HepG2 (cell line): ENCODE results near the gene LAMA1. TPM values are rescaled to one million over a fixed set of nuclear protein-coding genes. Genes with fewer than 3 reads are reported as not detected.

Experiments used
- ATAC-seq: fragments of 200-7000 bp; cut with Tn5 transposase; 3 replicates; pipeline ENCODE4 v1.9.1; 2020; ENCODE audit warnings: mild to moderate bottlenecking, moderate library complexity
- BruUV-seq: library from RNA; stranded (reverse); fragments of 400-500 nt; replicated peaks from 2 replicates; lab custom pipeline; 2021; lab: Mats Ljungman, UMichigan
- CTCF ChIA-PET: fragments of 300-600 bp; formaldehyde crosslinking; extraction: SDS; loops from one replicate; lab custom pipeline; 2021; ENCODE audit warnings: low total read pairs, inconsistent platforms, low intra/inter-chr PET ratio; lab: Yijun Ruan, JAX
- POLR2A ChIA-PET: fragments of 350-600 bp; sonication (Branson Sonifier 250); formaldehyde crosslinking; loops from one replicate; lab custom pipeline; 2020; ENCODE audit warnings: antibody characterized with exemption, inconsistent platforms; lab: Yijun Ruan, JAX
- DNase-seq: peaks from one replicate; pipeline ENCODE4 v3.0.0-alpha.2; 2015; ENCODE audit warnings: low spot score
- FAIRE-seq: peaks from 3 replicates; lab custom pipeline; 2011; peaks lifted over from hg19 to GRCh38; lab: Jason Lieb, UNC
- H2AFZ ChIP-seq: one replicate; pipeline ENCODE4 v1.6.1; 2011; ENCODE audit warnings: low read length, inconsistent platforms
- H3K27ac ChIP-seq: fragments of 300-600 bp; 3 replicates; pipeline ENCODE4 v1.8.0; 2011; ENCODE audit warnings: mixed run types, mild to moderate bottlenecking, mixed read lengths, low read length, inconsistent platforms; ENCODE audit not compliant: insufficient read depth; ENCODE audit errors: extremely low read length
- H3K27me3 ChIP-seq, 2 experiments: fragments of 200-600 bp in 1 of 2; 2 replicates in 1 of 2; 3 replicates in 1 of 2; pipeline versions ENCODE4 v1.6.0 to v1.8.0; 2011; ENCODE audit warnings: low read length in 2 of 2, mild to moderate bottlenecking in 2 of 2, moderate library complexity in 2 of 2, inconsistent platforms in 1 of 2; ENCODE audit not compliant: insufficient read depth in 2 of 2, control insufficient read depth in 1 of 2
- H3K36me3 ChIP-seq, 2 experiments: fragments of 200-600 bp in 1 of 2; replicated peaks in 1 of 2; 2 replicates in 1 of 2; 3 replicates in 1 of 2; pipeline versions ENCODE4 v1.5.1 to v1.8.0; 2011; ENCODE audit warnings: low read length in 2 of 2, inconsistent platforms in 1 of 2; ENCODE audit not compliant: insufficient read depth in 2 of 2, control insufficient read depth in 1 of 2
- H3K4me1 ChIP-seq: 2 replicates; pipeline ENCODE4 v1.5.1; 2012; ENCODE audit warnings: low read length, inconsistent platforms; ENCODE audit not compliant: insufficient read depth
- H3K4me2 ChIP-seq: 2 replicates; pipeline ENCODE4 v1.6.0; 2011; ENCODE audit warnings: low read depth, low read length, inconsistent platforms
- H3K4me3 ChIP-seq, 3 experiments: fragments of 200-600 bp in 1 of 3; sonication (generic), shearing (Covaris generic) in 1 of 3; replicated peaks in 1 of 3; 2 replicates each; pipeline ENCODE4 v1.5.1; 2011 to 2016; ENCODE audit warnings: low read length in 3 of 3, inconsistent platforms in 2 of 3, low read depth in 2 of 3, mild to moderate bottlenecking in 2 of 3, control low read depth in 1 of 3, mixed read lengths in 1 of 3; ENCODE audit not compliant: insufficient read depth in 1 of 3
- H3K79me2 ChIP-seq: one replicate; pipeline ENCODE4 v1.6.1; 2011; ENCODE audit warnings: low read length, inconsistent platforms; ENCODE audit not compliant: insufficient read depth
- H3K9ac ChIP-seq: 2 replicates; pipeline ENCODE4 v1.6.0; 2011; ENCODE audit warnings: mild to moderate bottlenecking, low read depth, low read length, inconsistent platforms; ENCODE audit not compliant: insufficient read depth
- H3K9me3 ChIP-seq: 2 replicates; pipeline ENCODE4 v1.5.1; 2012; ENCODE audit warnings: mild to moderate bottlenecking, low read length
- H4K20me1 ChIP-seq: 2 replicates; pipeline ENCODE4 v1.6.0; 2011; ENCODE audit warnings: inconsistent platforms, mild to moderate bottlenecking, low read length, moderate library complexity; ENCODE audit not compliant: insufficient read depth
- ATRX ChIP-seq: sonication (generic); formaldehyde crosslinking; IDR thresholded peaks from 2 replicates; pipeline ENCODE4 v1.4.0; 2020; ENCODE audit warnings: missing genetic modification reagents, borderline replicate concordance
- GABPA ChIP-seq, 2 experiments: IDR thresholded peaks; 2 replicates each; pipeline ENCODE4 v1.6.1; 2011 to 2016; ENCODE audit warnings: low read depth in 2 of 2, low read length in 1 of 2, missing biosample characterization in 1 of 2, missing genetic modification characterization in 1 of 2
- NR2F6 ChIP-seq, 2 experiments: IDR thresholded peaks; 2 replicates each; pipeline ENCODE4 v1.6.1; 2016; ENCODE audit warnings: antibody characterized with exemption in 1 of 2, mild to moderate bottlenecking in 1 of 2
- SAFB2 ChIP-seq: sonication (generic); formaldehyde crosslinking; IDR thresholded peaks from 2 replicates; pipeline ENCODE4 v1.5.1; 2020; ENCODE audit warnings: missing genetic modification reagents, low read depth, mild to moderate bottlenecking, borderline replicate concordance
- ZMYM4 ChIP-seq: sonication (generic); formaldehyde crosslinking; IDR thresholded peaks from 2 replicates; pipeline ENCODE4 v1.8.1; 2023; ENCODE audit warnings: mild to moderate bottlenecking, missing genetic modification reagents
- ZNF552 ChIP-seq: sonication (generic); formaldehyde crosslinking; IDR thresholded peaks from 2 replicates; pipeline ENCODE4 v1.9.0; 2022; ENCODE audit warnings: missing genetic modification reagents, mild to moderate bottlenecking, borderline replicate concordance
- ZNF567 ChIP-seq: sonication (generic); formaldehyde crosslinking; IDR thresholded peaks from 2 replicates; pipeline ENCODE4 v1.8.1; 2023; ENCODE audit warnings: mild to moderate bottlenecking, missing genetic modification reagents, borderline replicate concordance
- ZNF619 ChIP-seq: sonication (generic); formaldehyde crosslinking; IDR thresholded peaks from 2 replicates; pipeline ENCODE4 v1.4.0; 2020; ENCODE audit warnings: mild to moderate bottlenecking, missing genetic modification reagents
- ZNF670 ChIP-seq: sonication (generic); formaldehyde crosslinking; IDR thresholded peaks from 2 replicates; pipeline ENCODE4 v1.8.0; 2022; ENCODE audit warnings: mild to moderate bottlenecking, missing genetic modification reagents, borderline replicate concordance
- ZNF749 ChIP-seq: sonication (generic); formaldehyde crosslinking; IDR thresholded peaks from 2 replicates; pipeline ENCODE4 v1.8.0; 2022; ENCODE audit warnings: mild to moderate bottlenecking, missing genetic modification reagents, moderate library complexity, borderline replicate concordance
- ZNF891 ChIP-seq: sonication (generic); formaldehyde crosslinking; IDR thresholded peaks from 2 replicates; pipeline ENCODE4 v1.5.0; 2020; ENCODE audit warnings: mild to moderate bottlenecking, missing genetic modification reagents
- ZSCAN9 ChIP-seq: IDR thresholded peaks from 2 replicates; pipeline ENCODE4 v1.6.1; 2016; ENCODE audit warnings: borderline replicate concordance
- WGBS: methylation state at CpG from one replicate; pipeline ENCODE4 v1.1.6; 2017; ENCODE audit warnings: low lambda C conversion rate; 5-methylcytosine and 5-hydroxymethylcytosine counted together
- in situ Hi-C: cut with HindIII; loops from 2 replicates; pipeline ENCODE4 v1.10.0; 2017; ENCODE audit warnings: low pct_unique_long_range_greater_than_20kb; ENCODE audit not compliant: extremely low pct_ligation_motif_present
- intact Hi-C: fragments of 100-400 bp; cut with micrococcal nuclease; formaldehyde crosslinking; loops from one replicate; pipeline ENCODE4 v1.10.0; 2022; ENCODE audit not compliant: unreplicated experiment
- polyA plus RNA-seq, 8 experiments: library from polyadenylated mRNA; depleted of rRNA in 3 of 8; stranded (reverse) in 7 of 8; unstranded in 1 of 8; fragments of >200 nt; fragmentation: Illumina TruSeq in 4 of 8; extraction: Trizol in 4 of 8; gene quantifications; 2 replicates each; pipeline versions ENCODE4 v1.2.1 to v1.2.3, GENCODE V29; 2011 to 2016; ENCODE audit warnings: low read depth in 4 of 8, missing spikeins in 1 of 8, mixed read lengths in 1 of 8; ENCODE audit not compliant: insufficient read depth in 1 of 8
- total RNA-seq, 5 experiments: library from RNA; depleted of rRNA; stranded (reverse); fragments of >200 nt; fragmentation: Illumina TruSeq; extraction: Trizol; gene quantifications; 2 replicates each; pipeline ENCODE4 v1.2.3, GENCODE V29; 2016; ENCODE audit warnings: low read depth in 1 of 5
- TF ChIP-seq, protein P1 (sequence below): sonication (generic); formaldehyde crosslinking; IDR thresholded peaks from 2 replicates; pipeline ENCODE4 v1.4.0; 2020; ENCODE audit warnings: missing genetic modification reagents, borderline replicate concordance
- TF ChIP-seq, protein P2 (sequence below): sonication (generic); formaldehyde crosslinking; IDR thresholded peaks from 2 replicates; pipeline ENCODE4 v1.8.1; 2023; ENCODE audit warnings: mild to moderate bottlenecking, missing genetic modification reagents, borderline replicate concordance
- TF ChIP-seq, protein P3 (sequence below): sonication (generic); formaldehyde crosslinking; IDR thresholded peaks from 2 replicates; pipeline ENCODE4 v1.5.1; 2020; ENCODE audit warnings: missing genetic modification reagents, mild to moderate bottlenecking, borderline replicate concordance

Gene LAMA1
- total and polyA plus RNA-seq, 2 of the 13 experiments (the other 11 are each of a cell fraction or from before 2014, with no cell fraction given): 0.05 to 0.44 TPM

DNA sequence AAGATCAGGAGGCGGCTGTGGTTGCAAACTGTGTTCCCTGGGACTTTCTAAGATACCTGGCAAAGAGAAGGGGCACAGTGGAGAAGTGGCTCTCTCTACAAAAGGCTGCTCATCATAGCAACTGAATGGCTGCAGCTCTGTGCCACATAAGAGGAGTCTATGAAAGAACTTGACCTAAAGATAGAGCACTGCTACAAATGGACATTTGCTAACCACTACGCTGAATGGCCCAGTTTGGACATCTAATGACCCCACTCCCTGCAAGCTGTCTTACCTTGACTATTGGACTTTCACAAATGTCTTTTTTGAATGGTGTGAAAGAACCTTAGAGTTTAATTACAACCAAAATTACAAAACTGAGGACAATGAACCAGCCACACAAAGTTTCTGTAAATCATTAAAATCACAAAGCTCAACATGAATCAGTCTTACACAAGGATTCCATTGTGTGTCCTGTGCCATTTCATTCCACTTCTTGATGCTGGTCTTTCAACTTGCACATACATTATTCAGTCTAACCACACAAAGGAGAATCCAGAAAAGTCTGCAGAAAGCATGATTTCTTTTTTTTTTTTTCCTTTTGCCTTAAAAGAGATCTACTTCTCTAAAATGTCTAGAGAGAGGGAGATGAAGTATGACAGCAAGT, 154.0 kb downstream of the LAMA1 start (continued):
- TF ChIP-seq ATRX (no peak), ZNF552 (CRISPR knock-in tag) (no peak)
- TF ChIP-seq, protein P1, sequence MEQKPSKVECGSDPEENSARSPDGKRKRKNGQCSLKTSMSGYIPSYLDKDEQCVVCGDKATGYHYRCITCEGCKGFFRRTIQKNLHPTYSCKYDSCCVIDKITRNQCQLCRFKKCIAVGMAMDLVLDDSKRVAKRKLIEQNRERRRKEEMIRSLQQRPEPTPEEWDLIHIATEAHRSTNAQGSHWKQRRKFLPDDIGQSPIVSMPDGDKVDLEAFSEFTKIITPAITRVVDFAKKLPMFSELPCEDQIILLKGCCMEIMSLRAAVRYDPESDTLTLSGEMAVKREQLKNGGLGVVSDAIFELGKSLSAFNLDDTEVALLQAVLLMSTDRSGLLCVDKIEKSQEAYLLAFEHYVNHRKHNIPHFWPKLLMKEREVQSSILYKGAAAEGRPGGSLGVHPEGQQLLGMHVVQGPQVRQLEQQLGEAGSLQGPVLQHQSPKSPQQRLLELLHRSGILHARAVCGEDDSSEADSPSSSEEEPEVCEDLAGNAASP: no peak

DNA sequence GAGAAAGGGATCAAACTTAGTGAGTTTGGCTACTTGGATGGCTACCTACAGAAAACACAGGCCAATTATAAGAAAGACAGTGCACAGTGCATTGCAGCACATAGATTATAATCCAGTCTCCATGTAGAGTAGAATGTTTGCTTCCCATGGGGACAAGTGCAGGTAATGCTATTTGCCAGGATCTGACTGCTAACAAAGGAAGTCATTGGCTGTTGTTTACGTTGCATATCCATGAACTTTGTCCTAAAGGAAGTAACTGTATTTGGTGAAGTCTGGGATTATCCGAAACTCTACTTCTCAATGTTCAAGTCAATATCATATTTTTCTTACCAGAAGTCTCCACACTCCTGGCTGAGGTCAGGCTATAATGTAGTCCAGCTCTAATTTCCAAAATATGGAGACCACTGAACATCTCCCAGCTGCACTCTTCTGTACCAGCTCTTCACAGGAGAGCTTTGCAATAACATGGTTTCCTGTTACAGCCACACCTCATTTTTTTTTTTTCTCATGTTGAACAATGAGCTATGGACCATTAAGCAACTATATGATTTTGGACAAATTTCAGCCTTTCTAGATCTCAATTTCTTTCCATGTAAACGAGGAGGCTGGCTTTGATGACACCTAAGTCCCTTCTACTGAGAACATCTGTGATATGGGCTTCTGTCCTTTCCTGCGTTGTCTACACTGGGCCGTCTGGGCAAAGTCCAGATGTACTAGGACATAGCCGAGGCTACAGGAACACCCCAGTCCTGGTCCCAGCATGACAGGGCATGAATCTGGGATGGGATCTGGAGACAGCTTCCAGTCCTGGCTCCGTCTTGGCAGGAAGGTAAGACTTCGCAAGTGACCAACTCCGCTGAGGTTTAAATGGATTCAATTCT, 154.8 kb downstream of the LAMA1 start:
- Histone ChIP-seq H3K4me3 (peak overlapping the region in 1 of 3 experiments; percentile 41; a peak in 2 of 6 replicates), H3K4me2 (peak overlapping the region; percentile 64), H3K36me3 (no peaks in the 10 kb centered on the region), H3K79me2 (no peaks in the 10 kb centered on the region), H3K4me1 (peaks cover 49% of the 10 kb centered on the region), H3K27me3 (no peaks in the 10 kb centered on the region), H3K27ac (peak overlapping the region; percentile 76), H3K9ac (peak overlapping the region; percentile 44), H2AFZ (no peak overlapping the region), H3K9me3 (no peaks in the 10 kb centered on the region), H4K20me1 (no peaks in the 10 kb centered on the region)
- POLR2A ChIA-PET: no interaction called here
- FAIRE-seq (peak; percentile 44), DNase-seq (peak; percentile 53), ATAC-seq (peak; percentile 87)
- WGBS: 39% methylated on average over 9 of the region's 9 CpGs
- in situ Hi-C loops: no loop called here
- BruUV-seq: no TSS peak
- CTCF ChIA-PET: no interaction called here
- intact Hi-C loops: no loop called here
- TF ChIP-seq ZNF567 (CRISPR knock-in tag) (no peak), ZMYM4 (CRISPR knock-in tag) (0 out of 2 replicates have a peak, but pooled peaks have one; percentile 25), ZNF891 (CRISPR knock-in tag) (no peak), ZSCAN9 (CRISPR knock-in tag) (no peak), ZNF619 (CRISPR knock-in tag) (no peak), ZNF670 (no peak), SAFB2 (no peak), ZNF749 (CRISPR knock-in tag) (no peak), GABPA (IDR thresholded peaks at IDR 0.05; ENCODE audit: low read depth, low read length) (no peak), GABPA (CRISPR knock-in tag; IDR thresholded peaks at IDR 0.05; ENCODE audit: low read depth) (peak; percentile 55), NR2F6 (IDR thresholded peaks at IDR 0.05) (no peak), NR2F6 (CRISPR knock-in tag; IDR thresholded peaks at IDR 0.05) (no peak)
- TF ChIP-seq, protein P2, sequence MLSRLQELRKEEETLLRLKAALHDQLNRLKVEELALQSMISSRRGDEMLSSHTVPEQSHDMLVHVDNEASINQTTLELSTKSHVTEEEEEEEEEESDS (CRISPR knock-in tag): no peak
- TF ChIP-seq, protein P3, sequence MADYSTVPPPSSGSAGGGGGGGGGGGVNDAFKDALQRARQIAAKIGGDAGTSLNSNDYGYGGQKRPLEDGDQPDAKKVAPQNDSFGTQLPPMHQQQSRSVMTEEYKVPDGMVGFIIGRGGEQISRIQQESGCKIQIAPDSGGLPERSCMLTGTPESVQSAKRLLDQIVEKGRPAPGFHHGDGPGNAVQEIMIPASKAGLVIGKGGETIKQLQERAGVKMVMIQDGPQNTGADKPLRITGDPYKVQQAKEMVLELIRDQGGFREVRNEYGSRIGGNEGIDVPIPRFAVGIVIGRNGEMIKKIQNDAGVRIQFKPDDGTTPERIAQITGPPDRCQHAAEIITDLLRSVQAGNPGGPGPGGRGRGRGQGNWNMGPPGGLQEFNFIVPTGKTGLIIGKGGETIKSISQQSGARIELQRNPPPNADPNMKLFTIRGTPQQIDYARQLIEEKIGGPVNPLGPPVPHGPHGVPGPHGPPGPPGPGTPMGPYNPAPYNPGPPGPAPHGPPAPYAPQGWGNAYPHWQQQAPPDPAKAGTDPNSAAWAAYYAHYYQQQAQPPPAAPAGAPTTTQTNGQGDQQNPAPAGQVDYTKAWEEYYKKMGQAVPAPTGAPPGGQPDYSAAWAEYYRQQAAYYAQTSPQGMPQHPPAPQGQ (CRISPR knock-in tag): no peak
